Left lung (tissue), 10 donors: ENCODE measurements around the gene LAMA2. TPM values are rescaled to one million over a fixed set of nuclear protein-coding genes. Genes with fewer than 3 reads are reported as not detected.

Source experiments
- ATAC-seq: fragments of 200-7000 bp; cut with Tn5 transposase; one replicate; pipeline ENCODE4 v1.9.1; 2020; ENCODE audit warnings: moderate library complexity
- DNase-seq, 4 donors: peaks; one replicate each; pipeline ENCODE4 v3.0.0-alpha.2; 2013 to 2020
- H3K27ac ChIP-seq, 2 donors: fragments of 200-600 bp; sonication (generic) in 1 of 2; one replicate each; pipeline versions ENCODE4 v1.5.0 to v1.8.0; 2020 to 2021
- H3K27me3 ChIP-seq, 2 donors: fragments of 200-600 bp; sonication (generic) in 1 of 2; one replicate each; pipeline versions ENCODE4 v1.5.0 to v1.8.0; 2020 to 2021
- H3K36me3 ChIP-seq, 2 donors: fragments of 200-600 bp; sonication (generic) in 1 of 2; one replicate each; pipeline versions ENCODE4 v1.5.0 to v1.8.0; 2020 to 2021
- H3K4me1 ChIP-seq, 2 donors: fragments of 200-600 bp; one replicate each; pipeline ENCODE4 v1.8.0; 2021
- H3K4me3 ChIP-seq, 2 donors: fragments of 200-600 bp; sonication (generic) in 1 of 2; one replicate each; pipeline versions ENCODE4 v1.5.0 to v1.8.0; 2020 to 2021; ENCODE audit warnings: mild to moderate bottlenecking in 1 of 2
- H3K9me3 ChIP-seq, 2 donors: fragments of 200-600 bp; sonication (generic) in 1 of 2; one replicate each; pipeline versions ENCODE4 v1.5.0 to v1.8.0; 2020 to 2021
- CTCF ChIP-seq, 2 donors: fragments of 200-600 bp; sonication (generic) in 1 of 2; IDR thresholded peaks; one replicate each; pipeline versions ENCODE4 v1.5.0 to v1.8.0; 2021; ENCODE audit warnings: antibody characterized with exemption in 2 of 2
- intact Hi-C, 2 donors: fragments of 100-400 bp; cut with DNase I; formaldehyde crosslinking; loops; one replicate each; pipeline versions ENCODE4 v1.11.2 to v1.14.2; 2022
- polyA plus RNA-seq, 6 donors: library from polyadenylated mRNA; unstranded; fragments of 120-200 nt; gene quantifications; one replicate each; pipeline ENCODE4 v1.2.1, GENCODE V29; 2013; ENCODE audit not compliant: insufficient read length in 6 of 6
- total RNA-seq, 2 donors: library from RNA; stranded (reverse); fragmentation: NEBNext Ultra II Directional; extraction: Animal tissue kit (Norgen Biotek cat#: 25700); gene quantifications; one replicate each; pipeline ENCODE4 v1.2.1, GENCODE V29; 2021
- donor health status: DM: no; HTN: yes; CAD: no.
- donor health status: DM: no; HTN: no; CAD: no.

LAMA2 gene
- total and polyA plus RNA-seq, 8 donors: 32.7 to 91.7 (median 64.7) TPM

- Histone ChIP-seq H3K4me1 (no peaks in the 10 kb centered on the region), H3K36me3 (peaks cover 0 to 10% of the 10 kb centered on the region in 2 donors), H3K27ac (no peak overlapping the region), H3K4me3 (no peak overlapping the region), H3K27me3 (no peaks in the 10 kb centered on the region), H3K9me3 (no peaks in the 10 kb centered on the region)
- ATAC-seq (no peak), DNase-seq (no peak)
- TF ChIP-seq CTCF (IDR thresholded peaks at IDR 0.05): no peak
- intact Hi-C loops: no loop called here
Observed at GRCh38 chr6:129469070-129469662, 586.2 kb downstream of the LAMA2 start.

DNA sequence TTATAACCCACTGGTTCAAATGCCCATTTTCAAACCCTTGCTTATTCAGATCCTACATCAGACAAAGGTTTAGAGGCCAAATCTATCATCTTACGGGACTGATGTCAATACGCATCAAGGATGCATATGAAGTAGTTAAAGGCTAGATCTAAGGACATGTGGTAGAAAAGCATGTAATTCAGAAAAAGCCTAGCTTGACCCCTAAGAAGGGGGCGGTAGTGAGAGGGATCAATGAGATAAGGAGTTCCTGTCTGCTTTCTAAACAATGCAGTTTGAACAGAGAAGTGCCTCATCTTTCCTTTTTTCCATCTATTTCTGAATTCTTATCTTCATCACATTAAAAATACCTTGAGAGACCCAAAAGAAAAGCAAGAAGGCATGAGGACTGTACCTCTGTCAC is 589.3 kb downstream of the LAMA2 start:
- no peak for DNase-seq
- ATAC-seq: no peak
- no peaks in the 10 kb centered on the region for H3K36me3 ChIP-seq
- H3K27ac ChIP-seq: no peak overlapping the region
- H3K9me3 ChIP-seq: no peaks in the 10 kb centered on the region
- intact Hi-C loops: no loop called here
- TF ChIP-seq CTCF (IDR thresholded peaks at IDR 0.05): no peak
- no peaks in the 10 kb centered on the region for H3K4me1 ChIP-seq
- no peaks in the 10 kb centered on the region for H3K27me3 ChIP-seq
- H3K4me3 ChIP-seq: no peak overlapping the region

GRCh38 chr6:129473546-129473945 is 590.6 kb downstream of the LAMA2 start:
- H3K36me3 ChIP-seq: no peaks in the 10 kb centered on the region
- no peak overlapping the region for H3K4me3 ChIP-seq
- no peak overlapping the region for H3K27ac ChIP-seq
- H3K4me1 ChIP-seq: no peaks in the 10 kb centered on the region
- H3K27me3 ChIP-seq: no peaks in the 10 kb centered on the region
- intact Hi-C loops: no loop called here
- peak in 1 of 4 donors; percentile 30 for DNase-seq
- ATAC-seq: no peak
- H3K9me3 ChIP-seq: no peaks in the 10 kb centered on the region
- no peak for TF ChIP-seq CTCF (IDR thresholded peaks at IDR 0.05)

DNA sequence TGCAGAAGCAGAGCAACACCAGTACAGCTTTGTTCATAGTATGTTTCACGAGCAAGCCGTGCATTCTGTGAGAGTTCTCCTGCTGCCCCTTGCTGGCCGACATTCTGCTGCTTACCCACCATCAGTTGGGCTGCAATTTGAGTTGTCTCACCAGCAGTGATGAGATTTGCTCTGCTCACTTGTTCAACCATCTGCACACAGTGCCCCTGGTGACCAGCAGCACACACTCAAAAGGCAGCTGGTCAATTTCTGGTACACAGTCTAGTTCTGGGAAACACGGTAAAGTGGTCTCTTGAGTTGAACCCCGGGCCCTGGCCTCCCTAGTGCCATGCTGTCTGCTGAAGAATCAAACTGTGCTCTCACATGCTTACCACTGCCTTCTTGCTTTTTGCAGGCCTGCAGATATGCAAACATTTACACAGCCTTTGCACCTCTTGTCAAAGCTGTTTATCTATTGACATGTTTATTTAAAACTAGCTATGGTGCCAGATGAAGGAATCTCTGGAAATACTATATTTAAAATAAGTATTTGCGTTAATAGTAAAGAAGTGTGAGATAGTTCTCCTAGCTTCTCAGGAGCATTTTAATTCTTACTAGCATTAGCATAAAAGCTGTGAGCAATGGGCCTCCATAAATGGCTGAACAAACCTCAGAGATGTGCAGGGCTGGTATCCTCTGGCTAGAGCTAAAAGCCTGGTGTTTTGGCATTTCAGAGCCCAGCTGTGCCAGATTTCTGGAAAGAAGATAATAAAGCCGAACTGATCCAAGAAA is 592.7 kb downstream of the LAMA2 start:
- Histone ChIP-seq H3K36me3 (no peaks in the 10 kb centered on the region), H3K27me3 (no peaks in the 10 kb centered on the region), H3K9me3 (no peaks in the 10 kb centered on the region), H3K27ac (no peak overlapping the region), H3K4me3 (no peak overlapping the region), H3K4me1 (no peaks in the 10 kb centered on the region)
- peak in 1 of 4 donors; percentile 16 for DNase-seq
- no peak for ATAC-seq
- intact Hi-C loops: no loop called here
- TF ChIP-seq CTCF (IDR thresholded peaks at IDR 0.05): no peak

DNA sequence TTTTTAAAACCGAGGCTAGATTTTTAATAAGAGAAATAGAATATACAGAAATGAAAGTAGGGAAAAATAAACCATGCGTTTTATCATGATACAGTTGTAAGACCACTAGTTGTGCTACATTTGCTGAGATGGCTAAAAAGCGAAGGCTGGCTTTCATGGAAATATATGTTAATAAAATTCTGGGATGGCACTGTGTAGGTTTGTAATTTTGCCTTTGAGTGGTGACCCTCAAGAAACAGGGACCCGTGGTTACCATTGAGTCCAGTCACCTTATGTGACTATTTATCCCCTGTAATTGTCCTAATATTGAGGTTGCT is 593.3 kb downstream of the LAMA2 start:
- DNase-seq (no peak), ATAC-seq (no peak)
- Histone ChIP-seq H3K27ac (no peak overlapping the region), H3K4me3 (no peak overlapping the region), H3K27me3 (no peaks in the 10 kb centered on the region), H3K36me3 (no peaks in the 10 kb centered on the region), H3K4me1 (no peaks in the 10 kb centered on the region), H3K9me3 (no peaks in the 10 kb centered on the region)
- intact Hi-C loops: no loop called here
- TF ChIP-seq CTCF (IDR thresholded peaks at IDR 0.05): no peak
